SK-N-SH (cell line): Measurements from ENCODE around the gene PEG3.

Experiments
- CHD2 ChIP-seq: fragments of 150-350 bp; IDR thresholded peaks from 2 replicates; pipeline ENCODE4 v1.6.1; 2018; ENCODE audit warnings: low read length; ENCODE audit not compliant: partially characterized antibody
- CTCF ChIP-seq: fragments of 200-600 bp; sonication (generic); IDR thresholded peaks from 2 replicates; pipeline ENCODE4 v1.6.1; 2017; ENCODE audit warnings: antibody characterized with exemption, mild to moderate bottlenecking, moderate library complexity
- EP300 ChIP-seq, 2 experiments: IDR thresholded peaks; 2 replicates each; pipeline versions ENCODE4 v1.4.0 to v1.6.1; 2012; ENCODE audit warnings: borderline replicate concordance in 1 of 2, low read depth in 1 of 2, low read length in 1 of 2
- FOXM1 ChIP-seq: IDR thresholded peaks from 2 replicates; pipeline ENCODE4 v1.4.0; 2012; ENCODE audit warnings: low read depth, mild to moderate bottlenecking
- IRF3 ChIP-seq: fragments of 150-350 bp; IDR thresholded peaks from 2 replicates; pipeline ENCODE4 v1.6.1; 2016; ENCODE audit warnings: mild to moderate bottlenecking, low read depth, low read length
- JUND ChIP-seq: IDR thresholded peaks from 2 replicates; pipeline ENCODE4 v1.4.0; 2012
- POLR2AphosphoS5 ChIP-seq: IDR thresholded peaks from 2 replicates; pipeline ENCODE4 v1.6.1; 2012; ENCODE audit warnings: low read depth, low read length
- RCOR1 ChIP-seq: fragments of 150-350 bp; IDR thresholded peaks from 2 replicates; pipeline ENCODE4 v1.6.1; 2017; ENCODE audit warnings: antibody characterized with exemption, low read length
- SMC3 ChIP-seq: IDR thresholded peaks from 2 replicates; pipeline ENCODE4 v1.6.1; 2012; ENCODE audit warnings: low read depth, low read length, improper control_type of control experiment
- TCF12 ChIP-seq: IDR thresholded peaks from 2 replicates; pipeline ENCODE4 v1.4.0; 2012
- YY1 ChIP-seq: IDR thresholded peaks from 2 replicates; pipeline ENCODE4 v1.4.0; 2012; ENCODE audit warnings: low read depth, mild to moderate bottlenecking

GRCh38 chr19:56814656-56815055 lies 25.9 kb downstream of the PEG3 start:
- TF ChIP-seq CTCF = no peak
- TF ChIP-seq EP300 (IDR thresholded peaks at IDR 0.05; ENCODE audit: borderline replicate concordance in 1 of 2, low read depth in 1 of 2, low read length in 1 of 2) = no peak
- no peak for TF ChIP-seq RCOR1
- no peak for TF ChIP-seq SMC3
- TF ChIP-seq CHD2 = no peak
- no peak for TF ChIP-seq POLR2AphosphoS5
- TF ChIP-seq YY1 = no peak
- TF ChIP-seq FOXM1 = no peak
- no peak for TF ChIP-seq IRF3
- TF ChIP-seq JUND = no peak
- TF ChIP-seq TCF12 = no peak
